ENCODE measurements around the gene AFF1. TPM values are rescaled to one million over a fixed set of nuclear protein-coding genes. Genes with fewer than 3 reads are reported as not detected.

The AFF1 gene
- total RNA-seq, 2 experiments from 2014 or later, result 47.3 to 57.8 TPM

DNA sequence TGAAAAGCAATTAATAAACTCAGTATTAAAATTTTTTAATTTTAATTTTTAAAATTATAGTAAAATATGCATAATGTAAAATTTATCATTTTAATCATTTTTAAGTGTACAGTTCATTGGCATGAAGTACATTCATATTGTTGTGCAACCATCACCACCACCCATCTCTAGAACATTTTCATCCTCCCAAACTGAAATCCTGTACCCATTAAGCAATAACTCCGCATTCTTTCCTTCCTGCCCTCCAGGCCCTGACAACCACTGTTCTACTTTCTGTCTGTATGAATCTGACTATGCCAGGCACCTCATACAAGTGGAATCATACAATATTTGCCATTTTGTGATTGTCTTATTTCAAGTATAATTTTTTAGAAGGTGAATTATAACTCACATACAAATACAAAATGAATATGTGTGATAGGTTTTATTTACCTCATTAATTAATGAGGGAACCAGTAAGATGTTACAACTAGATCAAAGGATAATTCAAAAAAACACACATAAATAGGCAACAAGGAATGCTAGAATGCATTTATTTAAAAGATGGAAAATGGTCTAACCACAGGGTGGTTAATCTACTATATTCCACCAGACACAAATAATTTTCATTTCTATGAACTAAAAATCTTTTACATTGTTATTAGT is 13.1 kb upstream of the AFF1 start:
- POLR2A ChIA-PET, result interaction anchor here (0.5 to 0.7 kb wide), 2 partner anchors 12 to 148 kb away, joined by 4 to 5 read pairs; partner anchors contain the start of gene AFF1
- no peak overlapping the region for H3K4me3 Mint-ChIP-seq
- CTCF ChIA-PET, result interaction anchor here (0.6 to 6.6 kb wide), 35 partner anchors 10 to 1839 kb away, joined by 3 to 91 read pairs (median 5); partner anchors contain the start of gene AFF1
- peaks cover 4% of the 10 kb centered on the region for H3K36me3 Mint-ChIP-seq (ENCODE audit: low read depth)
- DNase-seq (no peak), ATAC-seq (no peak)
- peaks cover 2% of the 10 kb centered on the region for H3K4me1 Mint-ChIP-seq
- no peaks in the 10 kb centered on the region for H3K9me3 Mint-ChIP-seq (ENCODE audit: low read depth)
- intact Hi-C loops (cut with DNase I, micrococcal nuclease), result loop anchor here (1.0 to 5.0 kb wide), 6 partner anchors 85 to 315 kb away; no protein-coding TSS in a partner anchor
- H3K27ac Mint-ChIP-seq, result no peak overlapping the region
- H3K27me3 Mint-ChIP-seq, result no peaks in the 10 kb centered on the region

DNA sequence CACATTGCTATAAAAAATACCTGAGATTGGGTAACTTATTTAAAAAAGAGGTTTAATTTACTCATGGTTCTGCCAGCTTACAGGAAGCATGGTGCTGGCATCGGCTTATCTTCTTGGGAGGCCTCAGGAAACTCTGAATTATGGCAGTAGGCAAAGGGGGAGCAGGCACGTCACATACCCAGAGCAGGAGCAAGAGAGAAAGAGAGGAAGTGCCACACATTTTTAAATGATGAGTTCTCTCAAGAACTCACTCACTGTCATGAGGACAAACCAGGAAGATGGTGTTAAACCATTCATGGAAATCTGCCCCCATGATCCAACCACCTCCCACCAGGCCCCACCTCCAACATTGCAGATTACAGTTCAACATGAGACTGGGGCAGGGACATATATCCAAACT is 10.0 kb upstream of the AFF1 start:
- Mint-ChIP-seq H3K4me1 (peaks cover 24% of the 10 kb centered on the region), H3K27ac (no peak overlapping the region), H3K36me3 (ENCODE audit: low read depth) (peaks cover 5% of the 10 kb centered on the region), H3K27me3 (no peaks in the 10 kb centered on the region), H3K9me3 (ENCODE audit: low read depth) (no peaks in the 10 kb centered on the region), H3K4me3 (no peak overlapping the region)
- no peak for DNase-seq
- CTCF ChIA-PET, result interaction anchor here (1.6 to 6.6 kb wide), 4 partner anchors 14 to 167 kb away, joined by 6 to 91 read pairs (median 11); no protein-coding TSS in a partner anchor
- POLR2A ChIA-PET, result no interaction called here
- intact Hi-C loops (cut with DNase I, micrococcal nuclease), result loop anchor here in 1 of 2 experiments (5.0 kb wide), 1 partner anchor 227 kb away; no protein-coding TSS in a partner anchor
- ATAC-seq, result no peak

DNA sequence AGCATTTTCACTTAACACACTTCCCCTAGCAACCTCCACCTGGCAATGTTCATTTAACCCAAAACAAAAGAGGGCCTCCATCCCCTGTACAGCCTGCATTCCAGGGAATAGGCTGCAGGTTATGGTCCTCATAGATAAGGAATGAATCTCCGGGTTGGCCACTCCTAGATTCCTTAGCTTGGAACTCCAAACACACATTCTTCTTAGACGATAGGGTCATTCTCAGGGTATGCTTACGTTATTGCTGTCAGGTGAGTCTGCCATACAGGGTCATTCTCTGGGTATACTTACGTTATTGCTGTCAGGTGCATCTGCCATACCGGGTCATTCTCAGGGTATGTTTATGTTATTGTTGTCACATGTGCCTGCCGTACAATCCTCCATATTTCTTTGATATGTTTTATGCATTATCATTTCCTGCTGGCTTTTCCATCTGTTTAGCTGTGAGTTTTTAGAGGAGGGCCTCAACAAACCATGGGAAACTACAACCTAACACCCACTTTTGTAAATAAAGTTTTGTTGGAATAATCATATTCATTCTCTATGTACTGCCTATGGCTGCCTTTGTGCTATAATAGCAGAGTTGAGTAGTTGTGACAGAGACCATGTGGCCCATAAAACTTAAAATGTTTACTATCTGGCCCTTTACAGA is 8.2 kb upstream of the AFF1 start:
- no peaks in the 10 kb centered on the region for H3K27me3 Mint-ChIP-seq
- H3K9me3 Mint-ChIP-seq (ENCODE audit: low read depth), result no peaks in the 10 kb centered on the region
- intact Hi-C loops (cut with DNase I, micrococcal nuclease), result loop anchor here in 1 of 2 experiments (1.0 kb wide), 1 partner anchor 8 kb away; no protein-coding TSS in a partner anchor
- peaks cover 24% of the 10 kb centered on the region for H3K4me1 Mint-ChIP-seq
- POLR2A ChIA-PET, result no interaction called here
- H3K36me3 Mint-ChIP-seq (ENCODE audit: low read depth), result peaks cover 5% of the 10 kb centered on the region
- no peak overlapping the region for H3K27ac Mint-ChIP-seq
- no peak for DNase-seq
- no peak overlapping the region for H3K4me3 Mint-ChIP-seq
- CTCF ChIA-PET, result interaction anchor here (0.9 to 1.7 kb wide), 4 partner anchors 85 to 224 kb away, joined by 3 to 5 read pairs (median 3); no protein-coding TSS in a partner anchor
- no peak for ATAC-seq

DNA sequence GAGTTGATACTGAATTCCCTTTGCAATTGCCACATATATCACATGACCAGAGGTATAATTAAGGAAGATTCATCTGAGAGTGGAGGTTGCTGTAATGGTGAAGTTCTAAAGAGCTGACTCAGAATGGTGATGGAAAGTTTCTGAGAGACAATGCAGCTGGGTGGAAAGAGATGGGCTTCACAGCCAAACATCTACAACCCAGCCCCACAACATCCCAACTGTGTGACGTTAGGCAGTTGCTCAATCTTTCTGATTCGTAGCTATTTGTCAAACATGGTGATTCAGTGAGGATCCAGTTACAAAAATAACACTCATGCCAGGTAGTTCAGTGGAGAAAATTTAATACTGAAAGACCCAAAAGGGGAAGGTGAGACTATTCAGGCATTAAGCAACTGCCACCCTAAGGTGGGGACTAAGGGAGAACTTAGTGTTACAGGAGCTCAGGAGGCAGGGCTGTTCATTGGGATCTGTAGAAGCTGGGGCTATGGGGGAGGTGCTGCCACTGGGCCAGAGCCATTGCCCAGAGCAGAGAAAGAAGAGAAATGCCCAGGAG is 6.9 kb upstream of the AFF1 start:
- Mint-ChIP-seq H3K9me3 (ENCODE audit: low read depth) (no peaks in the 10 kb centered on the region), H3K36me3 (ENCODE audit: low read depth) (peaks cover 5% of the 10 kb centered on the region), H3K4me3 (no peak overlapping the region), H3K27me3 (no peaks in the 10 kb centered on the region), H3K4me1 (peaks cover 22% of the 10 kb centered on the region), H3K27ac (peak overlapping the region; percentile 83)
- intact Hi-C loops (cut with DNase I, micrococcal nuclease), result no loop called here
- ChIA-PET CTCF (interaction anchor here (0.8 to 1.7 kb wide), 6 partner anchors 8 to 222 kb away, joined by 3 to 5 read pairs (median 3); no protein-coding TSS in a partner anchor), POLR2A (interaction anchor here (0.7 to 0.8 kb wide), 3 partner anchors 35 to 126 kb away, joined by 3 to 8 read pairs (median 6); no protein-coding TSS in a partner anchor)
- DNase-seq, result peak; percentile 52
- peak; percentile 84 for ATAC-seq

DNA sequence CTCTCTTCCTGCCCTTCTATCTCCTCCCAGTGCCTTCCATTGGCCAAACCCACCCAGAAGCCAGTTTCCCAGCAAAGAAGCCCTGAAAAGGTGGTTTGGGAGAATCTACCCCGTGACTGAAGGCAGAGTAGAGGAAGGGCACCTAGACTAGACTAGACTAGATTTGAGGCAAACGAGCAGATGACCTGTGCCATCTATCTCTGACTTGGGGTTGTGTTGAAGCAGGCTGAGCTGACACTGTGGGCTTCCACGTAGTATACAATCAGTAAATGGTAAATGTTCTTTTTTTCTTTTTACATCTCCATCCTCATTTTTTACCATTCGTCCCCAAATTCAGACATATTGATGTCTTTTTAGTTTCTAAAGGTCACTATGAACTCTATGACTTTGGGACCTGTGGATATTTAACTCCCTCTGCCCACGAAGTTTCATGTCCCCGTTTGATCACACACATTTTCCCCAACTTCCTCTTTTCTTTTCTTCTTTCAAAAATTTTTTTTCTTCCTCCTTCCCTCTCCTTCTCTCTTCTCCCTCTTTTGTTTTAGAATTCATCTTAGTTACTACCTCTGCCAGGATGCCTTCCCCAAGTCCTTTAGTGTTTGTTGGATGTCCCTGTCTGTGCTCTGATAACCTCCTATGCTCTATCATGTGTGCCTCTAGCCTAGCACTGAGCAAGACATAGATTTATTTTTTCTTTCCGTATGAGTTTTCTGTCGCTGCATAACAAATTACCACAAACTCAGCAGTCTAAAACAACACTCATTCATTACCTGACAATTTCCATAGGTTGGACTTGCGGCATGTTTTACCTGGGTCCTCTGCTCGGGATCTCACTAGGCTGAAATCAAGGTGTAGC is 6.2 kb upstream of the AFF1 start:
- ATAC-seq (peak; percentile 27), DNase-seq (no peak)
- no peak overlapping the region for H3K4me3 Mint-ChIP-seq
- H3K4me1 Mint-ChIP-seq, result peaks cover 23% of the 10 kb centered on the region
- H3K27me3 Mint-ChIP-seq, result no peaks in the 10 kb centered on the region
- intact Hi-C loops (cut with DNase I, micrococcal nuclease), result no loop called here
- POLR2A ChIA-PET, result interaction anchor here (0.6 to 0.8 kb wide), 3 partner anchors 36 to 56 kb away, joined by 4 to 8 read pairs (median 6); no protein-coding TSS in a partner anchor
- H3K27ac Mint-ChIP-seq, result peak overlapping the region; percentile 83
- H3K36me3 Mint-ChIP-seq (ENCODE audit: low read depth), result peaks cover 5% of the 10 kb centered on the region
- H3K9me3 Mint-ChIP-seq (ENCODE audit: low read depth), result no peaks in the 10 kb centered on the region
- CTCF ChIA-PET, result interaction anchor here (0.8 to 1.7 kb wide), 7 partner anchors 9 to 222 kb away, joined by 3 to 7 read pairs (median 3); no protein-coding TSS in a partner anchor

DNA sequence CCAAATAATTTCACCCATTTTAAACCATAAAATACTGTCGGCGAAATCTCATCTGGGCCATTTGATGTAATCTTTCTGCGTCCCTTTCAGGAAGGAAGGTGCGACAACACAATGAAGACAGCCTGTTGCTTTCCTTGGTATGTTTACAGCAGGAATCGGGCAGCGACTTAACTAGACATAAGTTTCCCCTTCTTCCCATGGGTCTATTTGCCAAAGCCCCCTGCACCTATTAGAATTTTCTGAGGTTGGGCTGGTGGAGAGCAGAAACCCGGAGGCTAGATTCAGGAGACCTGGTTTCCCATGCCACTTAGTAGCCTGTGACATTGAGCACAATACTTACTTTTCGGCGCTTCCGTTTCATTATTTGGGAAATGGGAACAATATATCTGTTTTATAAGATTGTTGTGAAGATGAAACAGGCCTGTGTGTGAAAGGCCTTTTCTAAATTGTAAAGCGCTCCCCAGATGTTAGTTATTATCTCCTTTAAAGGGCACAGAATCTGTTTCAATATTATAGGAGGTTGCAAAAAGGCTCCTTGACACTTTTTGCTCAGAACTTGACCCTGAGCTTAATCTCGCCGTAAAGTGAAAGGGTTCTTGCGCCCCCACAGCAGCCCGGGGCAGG is 552 bp upstream of the AFF1 start:
- intact Hi-C loops (cut with DNase I, micrococcal nuclease), result loop anchor here (1.0 to 10.0 kb wide), 6 partner anchors 8 to 1661 kb away; partner anchors contain the start of genes HERC3 (in 1 of the 2), KLHL8 (in 1 of the 2), NUDT9 (in 1 of the 2) and PPM1K (in 1 of the 2)
- H3K36me3 Mint-ChIP-seq (ENCODE audit: low read depth), result no peaks in the 10 kb centered on the region

DNA sequence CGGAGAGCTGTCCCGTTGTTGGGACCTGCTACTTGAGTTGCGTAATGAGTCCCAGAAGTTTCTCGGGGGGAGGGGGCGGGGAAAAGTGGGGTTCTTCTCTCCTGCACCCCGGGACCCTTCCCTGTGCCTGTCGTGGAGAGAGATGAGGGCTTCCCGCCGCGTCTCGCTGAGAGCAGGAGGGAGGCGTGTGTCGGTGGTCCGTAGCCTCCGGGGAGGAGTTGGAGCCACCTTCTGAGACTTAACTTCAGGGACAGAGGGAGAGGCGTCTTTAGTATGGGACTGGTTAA is 698 bp downstream of the AFF1 start:
- ChIA-PET POLR2A (interaction anchor here (0.7 to 3.4 kb wide), 3 partner anchors 25 to 161 kb away, joined by 3 to 60 read pairs (median 4); no protein-coding TSS in a partner anchor), CTCF (interaction anchor here (1.0 to 3.9 kb wide), 4 partner anchors 70 to 284 kb away, joined by 3 to 30 read pairs (median 9); no protein-coding TSS in a partner anchor)
- DNase-seq, result no peak
- ATAC-seq, result peak; percentile 4
- Mint-ChIP-seq H3K36me3 (ENCODE audit: low read depth) (no peaks in the 10 kb centered on the region), H3K9me3 (ENCODE audit: low read depth) (no peaks in the 10 kb centered on the region), H3K4me3 (peak overlapping the region; percentile 81), H3K27ac (peak overlapping the region; percentile 97), H3K4me1 (peaks cover 45% of the 10 kb centered on the region), H3K27me3 (no peaks in the 10 kb centered on the region)
- intact Hi-C loops (cut with DNase I, micrococcal nuclease), result loop anchor here (1.0 to 10.0 kb wide), 6 partner anchors 123 to 1659 kb away; partner anchors contain the start of genes HERC3 (in 1 of the 2), KLHL8 (in 1 of the 2), NUDT9 (in 1 of the 2) and PPM1K (in 1 of the 2)

More for the DNA sequence above, 552 bp upstream of the AFF1 start:
- peak overlapping the region; percentile 87 for H3K27ac Mint-ChIP-seq
- no peaks in the 10 kb centered on the region for H3K9me3 Mint-ChIP-seq (ENCODE audit: low read depth)
- ATAC-seq (no peak), DNase-seq (peak; percentile 15)
- no peaks in the 10 kb centered on the region for H3K27me3 Mint-ChIP-seq
- ChIA-PET POLR2A (interaction anchor here (0.5 to 3.4 kb wide), 6 partner anchors 12 to 119 kb away, joined by 3 to 60 read pairs (median 4); no protein-coding TSS in a partner anchor), CTCF (interaction anchor here (0.6 to 3.9 kb wide), 13 partner anchors 12 to 439 kb away, joined by 3 to 30 read pairs (median 4); no protein-coding TSS in a partner anchor)
- peaks cover 33% of the 10 kb centered on the region for H3K4me1 Mint-ChIP-seq
- H3K4me3 Mint-ChIP-seq, result peak overlapping the region; percentile 84

DNA sequence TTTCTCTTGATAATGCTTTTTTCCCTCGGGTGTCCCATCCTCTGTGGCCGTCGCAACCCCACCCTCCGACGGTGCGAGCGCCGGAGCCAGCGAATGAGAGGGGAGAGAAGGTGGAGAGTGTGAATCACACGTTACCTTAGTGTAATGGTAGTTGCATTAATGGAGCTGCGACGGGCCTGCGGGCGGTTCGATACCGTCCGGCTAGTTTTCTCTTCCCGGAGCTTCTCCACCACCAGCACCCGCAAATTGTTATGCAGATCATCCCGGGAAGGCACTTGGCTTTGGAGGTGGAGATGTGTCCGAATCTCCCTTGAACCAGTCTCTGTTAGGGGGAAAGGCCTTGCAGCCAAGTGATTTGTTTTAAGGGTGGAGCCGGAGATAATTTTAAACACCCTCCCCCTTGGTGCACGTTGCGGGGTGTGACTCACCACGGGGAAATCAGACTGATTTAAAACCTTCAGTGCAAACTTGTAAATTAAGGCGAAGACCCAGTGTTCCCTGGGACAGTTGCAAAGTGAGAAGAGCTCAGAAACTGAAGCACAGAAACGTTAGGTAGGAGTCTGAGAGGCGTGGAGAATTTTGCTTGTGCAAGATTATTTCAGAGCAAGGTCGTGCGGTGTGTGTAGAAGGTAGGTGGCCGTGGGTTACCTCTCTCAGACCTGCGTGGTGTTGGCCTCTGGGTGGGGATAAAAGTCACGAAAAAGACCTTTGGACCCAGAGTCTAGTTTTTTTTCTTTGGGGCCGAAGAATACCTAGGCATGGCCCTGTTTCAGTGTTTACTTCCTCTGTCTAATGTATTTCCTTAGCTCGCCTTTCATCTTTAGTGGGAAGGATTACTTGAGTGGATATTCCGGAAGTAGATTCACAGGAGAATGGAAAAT is 1.3 kb downstream of the AFF1 start:
- Mint-ChIP-seq H3K27ac (peak overlapping the region; percentile 97), H3K4me1 (peaks cover 50% of the 10 kb centered on the region), H3K4me3 (peak overlapping the region; percentile 81), H3K27me3 (no peaks in the 10 kb centered on the region), H3K9me3 (ENCODE audit: low read depth) (no peaks in the 10 kb centered on the region), H3K36me3 (ENCODE audit: low read depth) (no peaks in the 10 kb centered on the region)
- peak; percentile 90 for DNase-seq
- ChIA-PET CTCF (interaction anchor here (0.6 to 3.9 kb wide), 7 partner anchors 9 to 170 kb away, joined by 3 to 30 read pairs (median 5); no protein-coding TSS in a partner anchor), POLR2A (interaction anchor here (0.6 to 3.4 kb wide), 7 partner anchors 25 to 284 kb away, joined by 3 to 60 read pairs (median 4); partner anchors contain the start of gene KLHL8)
- peak; percentile 66 for ATAC-seq
- intact Hi-C loops (cut with DNase I, micrococcal nuclease), result loop anchor here (1.0 to 10.0 kb wide), 13 partner anchors 41 to 1659 kb away; partner anchors contain the start of genes HERC3 (in 1 of the 2), KLHL8 (in 1 of the 2), NUDT9 (in 1 of the 2) and PPM1K (in 1 of the 2)
